IMR-90 (cell line): ENCODE data around the gene LMBR1L. TPM values are rescaled to one million over a fixed set of nuclear protein-coding genes. Genes with fewer than 3 reads are reported as not detected.

ENCODE experiments used
- ATAC-seq: fragments of 200-7000 bp; cut with Tn5 transposase; 2 replicates; pipeline ENCODE4 v1.9.1; 2020; ENCODE audit warnings: low read depth, mild to moderate bottlenecking, moderate library complexity
- Bru-seq: library from RNA; stranded (reverse); fragments of 400-500 nt; gene quantifications from one replicate; lab custom pipeline; 2021; lab: Mats Ljungman, UMichigan
- BruChase-seq, 2 experiments: library from RNA; stranded (reverse); fragments of 400-500 nt; gene quantifications; one replicate each; lab custom pipeline; 2021; lab: Mats Ljungman, UMichigan
- BruUV-seq: library from RNA; stranded (reverse); fragments of 400-500 nt; replicated peaks from 2 replicates; lab custom pipeline; 2021; lab: Mats Ljungman, UMichigan
- CTCF ChIA-PET: fragments of 300-600 bp; formaldehyde crosslinking; extraction: SDS; loops from one replicate; lab custom pipeline; 2021; ENCODE audit warnings: antibody characterized with exemption; lab: Yijun Ruan, JAX
- POLR2A ChIA-PET: fragments of 300-600 bp; sonication (Branson Sonifier 250); formaldehyde crosslinking; loops from one replicate; lab custom pipeline; 2022; ENCODE audit warnings: antibody characterized with exemption; ENCODE audit not compliant: unreplicated experiment; lab: Charles Lee
- DNase-seq: peaks from one replicate; pipeline ENCODE4 v3.0.0; 2013
- H2AFZ ChIP-seq: replicated peaks from 2 replicates; pipeline ENCODE3; 2013; ENCODE audit warnings: low read length, mild to moderate bottlenecking; ENCODE audit not compliant: poor library complexity
- H2AK5ac ChIP-seq: 2 replicates; pipeline ENCODE4 v1.6.1; 2013; ENCODE audit warnings: low read depth, low read length, inconsistent platforms
- H2AK9ac ChIP-seq: replicated peaks from 2 replicates; pipeline ENCODE3; 2013; ENCODE audit warnings: mild to moderate bottlenecking, low read depth, low read length, moderate library complexity; ENCODE audit not compliant: poor library complexity
- H2BK120ac ChIP-seq: 2 replicates; pipeline ENCODE4 v1.6.1; 2013; ENCODE audit warnings: low read depth, low read length, inconsistent platforms
- H2BK15ac ChIP-seq: 3 replicates; pipeline ENCODE4 v1.6.1; 2013; ENCODE audit warnings: low read depth, low read length, inconsistent platforms
- H2BK20ac ChIP-seq: 2 replicates; pipeline ENCODE4 v1.6.1; 2013; ENCODE audit warnings: low read depth, mild to moderate bottlenecking, inconsistent platforms, low read length, moderate library complexity
- H2BK5ac ChIP-seq: 2 replicates; pipeline ENCODE4 v1.6.1; 2013; ENCODE audit warnings: mild to moderate bottlenecking, low read depth, low read length, inconsistent platforms; ENCODE audit not compliant: poor library complexity, severe bottlenecking
- H3K14ac ChIP-seq: replicated peaks from 2 replicates; pipeline ENCODE4 v1.6.1; 2013; ENCODE audit warnings: low read depth, low read length, inconsistent platforms
- H3K18ac ChIP-seq: 2 replicates; pipeline ENCODE4 v1.6.1; 2013; ENCODE audit warnings: low read depth, low read length, control low read depth
- H3K23ac ChIP-seq: 2 replicates; pipeline ENCODE4 v1.6.1; 2013; ENCODE audit warnings: low read depth, low read length, inconsistent platforms
- H3K27ac ChIP-seq: 2 replicates; pipeline ENCODE4 v1.5.1; 2013; ENCODE audit warnings: mild to moderate bottlenecking, control low read depth, low read length; ENCODE audit not compliant: insufficient read depth
- H3K27me3 ChIP-seq: 2 replicates; pipeline ENCODE4 v1.6.1; 2013; ENCODE audit warnings: low read length; ENCODE audit not compliant: control insufficient read depth, insufficient read depth
- H3K36me3 ChIP-seq: 2 replicates; pipeline ENCODE4 v1.6.1; 2013; ENCODE audit warnings: low read length, mixed read lengths; ENCODE audit not compliant: control insufficient read depth, insufficient read depth
- H3K4ac ChIP-seq: 2 replicates; pipeline ENCODE4 v1.6.1; 2013; ENCODE audit warnings: low read depth, low read length, inconsistent platforms
- H3K4me1 ChIP-seq: 2 replicates; pipeline ENCODE4 v1.6.1; 2013; ENCODE audit warnings: low read length, mixed read lengths; ENCODE audit not compliant: control insufficient read depth, insufficient read depth
- H3K4me2 ChIP-seq: 2 replicates; pipeline ENCODE4 v1.6.1; 2013; ENCODE audit warnings: low read depth, mild to moderate bottlenecking, control low read depth, low read length, moderate library complexity
- H3K4me3 ChIP-seq: 2 replicates; pipeline ENCODE4 v1.5.1; 2013; ENCODE audit warnings: low read depth, mild to moderate bottlenecking, control low read depth, low read length, moderate library complexity; ENCODE audit not compliant: insufficient read depth
- H3K56ac ChIP-seq: 2 replicates; pipeline ENCODE4 v1.6.1; 2013; ENCODE audit warnings: low read length, inconsistent platforms; ENCODE audit not compliant: insufficient read depth; ENCODE audit errors: extremely low read depth
- H3K79me1 ChIP-seq, 2 experiments: 2 replicates each; pipeline ENCODE4 v1.6.1; 2013; ENCODE audit warnings: low read length in 2 of 2, inconsistent platforms in 1 of 2, low read depth in 1 of 2
- H3K9ac ChIP-seq: 2 replicates; pipeline ENCODE4 v1.6.1; 2013; ENCODE audit warnings: low read depth, low read length, control low read depth
- H3K9me1 ChIP-seq: 2 replicates; pipeline ENCODE4 v1.6.1; 2013; ENCODE audit warnings: low read length, inconsistent platforms; ENCODE audit not compliant: insufficient read depth
- H3K9me3 ChIP-seq: 2 replicates; pipeline ENCODE4 v1.6.1; 2013; ENCODE audit warnings: low read length; ENCODE audit not compliant: control insufficient read depth, insufficient read depth
- H4K20me1 ChIP-seq: 2 replicates; pipeline ENCODE4 v1.6.1; 2013; ENCODE audit warnings: low read length, inconsistent platforms; ENCODE audit not compliant: insufficient read depth
- H4K5ac ChIP-seq: 2 replicates; pipeline ENCODE4 v1.6.1; 2013; ENCODE audit warnings: mild to moderate bottlenecking, low read depth, low read length, control low read depth
- H4K8ac ChIP-seq, 2 experiments: 2 replicates each; pipeline ENCODE4 v1.6.1; 2013; ENCODE audit warnings: low read depth in 2 of 2, low read length in 2 of 2, control low read depth in 1 of 2, inconsistent platforms in 1 of 2
- H4K91ac ChIP-seq: 2 replicates; pipeline ENCODE4 v1.6.1; 2013; ENCODE audit warnings: low read depth, low read length, inconsistent platforms; ENCODE audit not compliant: insufficient read depth
- BHLHE40 ChIP-seq: fragments of 150-350 bp; IDR thresholded peaks from 2 replicates; pipeline ENCODE4 v1.6.1; 2016; ENCODE audit warnings: mild to moderate bottlenecking, low read depth, low read length
- CHD1 ChIP-seq: IDR thresholded peaks from 2 replicates; pipeline ENCODE4 v1.6.1; 2012; ENCODE audit warnings: low read depth, low read length, improper control_type of control experiment
- MAZ ChIP-seq: IDR thresholded peaks from 2 replicates; pipeline ENCODE4 v1.6.1; 2012; ENCODE audit warnings: low read depth, mild to moderate bottlenecking, low read length, improper control_type of control experiment, moderate library complexity, borderline replicate concordance
- POLR2A ChIP-seq: IDR thresholded peaks from 2 replicates; pipeline ENCODE4 v1.6.1; 2012; ENCODE audit warnings: mild to moderate bottlenecking, low read depth, low read length
- RAD21 ChIP-seq: IDR thresholded peaks from 2 replicates; pipeline ENCODE4 v1.6.1; 2012; ENCODE audit warnings: low read length, improper control_type of control experiment
- RFX5 ChIP-seq: IDR thresholded peaks from 2 replicates; pipeline ENCODE4 v1.8.0; 2012; ENCODE audit warnings: low read depth, mild to moderate bottlenecking, low read length, moderate library complexity
- SMC3 ChIP-seq: fragments of 150-350 bp; IDR thresholded peaks from 2 replicates; pipeline ENCODE4 v1.6.1; 2016; ENCODE audit warnings: low read depth, mild to moderate bottlenecking, antibody characterized with exemption, low read length, moderate library complexity
- WGBS, 2 experiments: methylation state at CpG; one replicate each; pipeline versions ENCODE4 v1.1.5 to v1.1.7; 2013; ENCODE audit warnings: missing lambda C conversion rate in 2 of 2; ENCODE audit not compliant: insufficient read length in 1 of 2; ENCODE audit errors: extremely low coverage in 2 of 2; 5-methylcytosine and 5-hydroxymethylcytosine counted together
- dilution Hi-C: fragments of 300-500 bp; cut with HindIII; formaldehyde crosslinking; loops from one replicate; pipeline ENCODE4 v1.14.3; 2018; ENCODE audit warnings: low sequenced_read_pairs; ENCODE audit not compliant: unreplicated experiment
- in situ Hi-C: fragments of 300-500 bp; cut with MboI; formaldehyde crosslinking; loops from 3 replicates; pipeline ENCODE4 v1.14.3; 2019; ENCODE audit warnings: low sequenced_read_pairs, inconsistent platforms, mixed read lengths
- intact Hi-C: fragments of 100-400 bp; cut with micrococcal nuclease; formaldehyde crosslinking; loops from 2 replicates; pipeline ENCODE4 v1.10.0; 2022
- long read RNA-seq: library from polyadenylated mRNA; unstranded; transcript quantifications from one replicate; pipeline ENCODE4 v2.0.0, GENCODE V29; 2021; ENCODE audit not compliant: unreplicated experiment
- polyA plus RNA-seq, 3 experiments: library from polyadenylated mRNA; depleted of rRNA; stranded (reverse); fragments of >200 nt; gene quantifications; 2 replicates each; pipeline ENCODE4 v1.2.3, GENCODE V29; 2012; ENCODE audit warnings: low replicate concordance in 1 of 3
- total RNA-seq: library from RNA; depleted of rRNA; stranded (reverse); fragments of >200 nt; gene quantifications from 2 replicates; pipeline ENCODE4 v1.2.3, GENCODE V29; 2012; rRNA removed
- TF ChIP-seq, protein P1 (sequence below): conservative IDR thresholded peaks from 2 replicates; pipeline ENCODE4 v1.5.1; 2012; ENCODE audit warnings: mild to moderate bottlenecking, low read depth, low read length, improper control_type of control experiment

Gene LMBR1L, protein sequence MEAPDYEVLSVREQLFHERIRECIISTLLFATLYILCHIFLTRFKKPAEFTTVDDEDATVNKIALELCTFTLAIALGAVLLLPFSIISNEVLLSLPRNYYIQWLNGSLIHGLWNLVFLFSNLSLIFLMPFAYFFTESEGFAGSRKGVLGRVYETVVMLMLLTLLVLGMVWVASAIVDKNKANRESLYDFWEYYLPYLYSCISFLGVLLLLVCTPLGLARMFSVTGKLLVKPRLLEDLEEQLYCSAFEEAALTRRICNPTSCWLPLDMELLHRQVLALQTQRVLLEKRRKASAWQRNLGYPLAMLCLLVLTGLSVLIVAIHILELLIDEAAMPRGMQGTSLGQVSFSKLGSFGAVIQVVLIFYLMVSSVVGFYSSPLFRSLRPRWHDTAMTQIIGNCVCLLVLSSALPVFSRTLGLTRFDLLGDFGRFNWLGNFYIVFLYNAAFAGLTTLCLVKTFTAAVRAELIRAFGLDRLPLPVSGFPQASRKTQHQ
- total RNA-seq (18.1 and 33.0 TPM in 2 replicates), polyA plus RNA-seq (2012; rRNA removed) (44.6 and 46.3 TPM in 2 replicates), Bru-seq, nascent RNA (percentile 72 among the genes with signal in this experiment), BruChase-seq, experiment 1, labeled RNA remaining after a 6-hour chase (percentile 80 among the genes with signal in this experiment), BruChase-seq, experiment 2, labeled RNA remaining after a 2-hour chase (percentile 82 among the genes with signal in this experiment)
- polyA plus RNA-seq (2012; cell fraction: cytosol; rRNA removed), result 14.6 and 27.3 TPM in 2 replicates
- 151 and 243 TPM in 2 replicates for polyA plus RNA-seq (2012; cell fraction: nucleus; rRNA removed; ENCODE audit: low replicate concordance)
- long read RNA-seq, transcript LMBR1L-201 (17 exons, 2,934 nt), result major isoform, 7 of 18 reads
- long read RNA-seq, partial matches to known transcripts, result 4 of 18 reads
- long read RNA-seq, other reads (novel, unspliced or antisense), result 6 of 18 reads

DNA sequence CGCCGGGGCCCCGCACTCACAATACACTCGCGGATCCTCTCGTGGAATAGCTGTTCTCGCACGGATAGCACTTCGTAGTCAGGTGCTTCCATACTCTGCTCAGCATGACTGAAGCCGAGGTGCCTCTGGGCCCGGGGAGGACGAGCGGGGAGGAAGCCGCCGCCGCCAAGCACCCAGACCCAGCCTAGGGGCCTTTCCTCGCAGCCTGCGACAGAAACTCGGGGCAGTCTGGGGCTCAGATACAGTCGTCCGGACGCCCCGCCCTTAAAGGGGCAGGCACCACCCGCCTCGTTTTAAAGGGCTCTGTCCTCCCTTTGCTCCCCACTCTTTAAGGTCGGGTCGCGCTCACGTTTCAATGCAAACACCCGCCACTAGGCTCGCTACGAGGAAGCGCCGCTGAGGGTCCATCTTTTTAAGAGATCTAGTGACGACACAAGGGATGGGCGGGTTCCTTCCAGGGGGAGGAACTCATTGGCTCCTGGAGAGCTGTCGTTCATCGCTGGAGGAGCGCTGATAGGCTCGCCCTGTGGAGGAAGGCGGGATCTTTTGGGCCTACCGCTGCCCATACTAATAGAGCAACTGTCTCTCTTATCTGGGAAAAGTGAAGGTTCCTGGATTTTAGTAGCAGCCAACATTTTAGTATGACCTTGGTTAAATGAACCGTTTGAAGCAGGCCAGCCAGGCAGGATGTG lies at the start of gene LMBR1L:
TSS of gene LMBR1L (minus strand) at position 384 of the 692 bp plus-strand sequence. CDS start at position 92, 292 bp downstream.
- Histone ChIP-seq H4K91ac (peak within 1 kb of the TSS; percentile 86), H3K23ac (peak within 1 kb of the TSS; percentile 90), H3K4me2 (peak within 1 kb of the TSS; percentile 95), H4K5ac (peak within 1 kb of the TSS; percentile 96), H2AK5ac (peak within 1 kb of the TSS; percentile 73), H3K27me3 (no peaks in the 10 kb centered on the region), H4K20me1 (peaks cover 35% of the 10 kb centered on the region), H3K27ac (peak within 1 kb of the TSS; percentile 92), H3K9ac (peak within 1 kb of the TSS; percentile 93), H3K56ac (peak within 1 kb of the TSS; percentile 68), H3K36me3 (peaks cover 9% of the 10 kb centered on the region), H3K79me1 (peaks cover 17 to 47% of the 10 kb centered on the region in 2 experiments; a peak in 3 of 4 replicates), H3K4ac (peak within 1 kb of the TSS; percentile 90), H2AFZ (peak within 1 kb of the TSS; percentile 96), H2BK20ac (no peak within 1 kb of the TSS), H2BK15ac (peak within 1 kb of the TSS; percentile 30; the same call in 1 of the 3 replicates), H4K8ac (peak within 1 kb of the TSS; percentile 88 to 96), H2AK9ac (peak within 1 kb of the TSS; percentile 94), H3K9me3 (no peaks in the 10 kb centered on the region), H3K9me1 (peaks cover 20% of the 10 kb centered on the region), H3K4me1 (peaks cover 13% of the 10 kb centered on the region), H2BK120ac (peak within 1 kb of the TSS; percentile 46; the same call in 1 of the 2 replicates), H2BK5ac (peak within 1 kb of the TSS; percentile 87), H3K4me3 (peak within 1 kb of the TSS; percentile 85), H3K18ac (peak within 1 kb of the TSS; percentile 72), H3K14ac (peak within 1 kb of the TSS; percentile 96)
- in situ Hi-C loops, result no loop called here
- intact Hi-C loops, result no loop called here
- no TSS peak for BruUV-seq
- no peak for TF ChIP-seq RAD21
- TF ChIP-seq, protein P1, sequence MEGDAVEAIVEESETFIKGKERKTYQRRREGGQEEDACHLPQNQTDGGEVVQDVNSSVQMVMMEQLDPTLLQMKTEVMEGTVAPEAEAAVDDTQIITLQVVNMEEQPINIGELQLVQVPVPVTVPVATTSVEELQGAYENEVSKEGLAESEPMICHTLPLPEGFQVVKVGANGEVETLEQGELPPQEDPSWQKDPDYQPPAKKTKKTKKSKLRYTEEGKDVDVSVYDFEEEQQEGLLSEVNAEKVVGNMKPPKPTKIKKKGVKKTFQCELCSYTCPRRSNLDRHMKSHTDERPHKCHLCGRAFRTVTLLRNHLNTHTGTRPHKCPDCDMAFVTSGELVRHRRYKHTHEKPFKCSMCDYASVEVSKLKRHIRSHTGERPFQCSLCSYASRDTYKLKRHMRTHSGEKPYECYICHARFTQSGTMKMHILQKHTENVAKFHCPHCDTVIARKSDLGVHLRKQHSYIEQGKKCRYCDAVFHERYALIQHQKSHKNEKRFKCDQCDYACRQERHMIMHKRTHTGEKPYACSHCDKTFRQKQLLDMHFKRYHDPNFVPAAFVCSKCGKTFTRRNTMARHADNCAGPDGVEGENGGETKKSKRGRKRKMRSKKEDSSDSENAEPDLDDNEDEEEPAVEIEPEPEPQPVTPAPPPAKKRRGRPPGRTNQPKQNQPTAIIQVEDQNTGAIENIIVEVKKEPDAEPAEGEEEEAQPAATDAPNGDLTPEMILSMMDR, result peak; percentile 54
- peak; percentile 73 for TF ChIP-seq POLR2A
- TF ChIP-seq BHLHE40, result peak; percentile 95
- no peak for TF ChIP-seq CHD1
- TF ChIP-seq RFX5, result no peak
- TF ChIP-seq MAZ, result peak; percentile 74; the same call in 1 of the 2 replicates
- TF ChIP-seq SMC3, result no peak
- DNase-seq (peak; percentile 98), ATAC-seq (peak; percentile 96)
- dilution Hi-C loops, result no loop called here
- WGBS, 2 experiments, result 0% methylated on average over 17 of the region's 43 CpGs; no CpG with 5 or more reads in 1 of the 2 experiments
- CTCF ChIA-PET, result interaction anchor here (0.6 to 1.6 kb wide), 8 partner anchors 10 to 49 kb away, joined by 3 to 9 read pairs (median 3); partner anchors contain the start of gene RHEBL1
- POLR2A ChIA-PET, result interaction anchor here (0.6 to 1.1 kb wide), 3 partner anchors 12 to 145 kb away, joined by 3 to 4 read pairs (median 4); partner anchors contain the start of gene TUBA1A
